Left lung (tissue), 10 donors: ENCODE results near the gene AXIN1. TPM values are rescaled to one million over a fixed set of nuclear protein-coding genes. Genes with fewer than 3 reads are reported as not detected.
A peak's percentile ranks its signal among the peaks of the same experiment; 100 is the strongest.
"Not testable (repeated sequence)": the region's sequence is repeated elsewhere in the genome, so short reads cannot be mapped to it uniquely, and the experiment has no call there.

Source experiments
- ATAC-seq: fragments of 200-7000 bp; cut with Tn5 transposase; one replicate; pipeline ENCODE4 v1.9.1; 2020; ENCODE audit warnings: moderate library complexity
- DNase-seq, 4 donors: peaks; one replicate each; pipeline ENCODE4 v3.0.0-alpha.2; 2013 to 2020
- H3K27ac ChIP-seq, 2 donors: fragments of 200-600 bp; sonication (generic) in 1 of 2; one replicate each; pipeline versions ENCODE4 v1.5.0 to v1.8.0; 2020 to 2021
- H3K27me3 ChIP-seq, 2 donors: fragments of 200-600 bp; sonication (generic) in 1 of 2; one replicate each; pipeline versions ENCODE4 v1.5.0 to v1.8.0; 2020 to 2021
- H3K36me3 ChIP-seq, 2 donors: fragments of 200-600 bp; sonication (generic) in 1 of 2; one replicate each; pipeline versions ENCODE4 v1.5.0 to v1.8.0; 2020 to 2021
- H3K4me1 ChIP-seq, 2 donors: fragments of 200-600 bp; one replicate each; pipeline ENCODE4 v1.8.0; 2021
- H3K4me3 ChIP-seq, 2 donors: fragments of 200-600 bp; sonication (generic) in 1 of 2; one replicate each; pipeline versions ENCODE4 v1.5.0 to v1.8.0; 2020 to 2021; ENCODE audit warnings: mild to moderate bottlenecking in 1 of 2
- H3K9me3 ChIP-seq, 2 donors: fragments of 200-600 bp; sonication (generic) in 1 of 2; one replicate each; pipeline versions ENCODE4 v1.5.0 to v1.8.0; 2020 to 2021
- intact Hi-C, 2 donors: fragments of 100-400 bp; cut with DNase I; formaldehyde crosslinking; loops; one replicate each; pipeline versions ENCODE4 v1.11.2 to v1.14.2; 2022
- polyA plus RNA-seq, 6 donors: library from polyadenylated mRNA; unstranded; fragments of 120-200 nt; gene quantifications; one replicate each; pipeline ENCODE4 v1.2.1, GENCODE V29; 2013; ENCODE audit not compliant: insufficient read length in 6 of 6
- total RNA-seq, 2 donors: library from RNA; stranded (reverse); fragmentation: NEBNext Ultra II Directional; extraction: Animal tissue kit (Norgen Biotek cat#: 25700); gene quantifications; one replicate each; pipeline ENCODE4 v1.2.1, GENCODE V29; 2021
- TF ChIP-seq, protein P1 (sequence below), 2 donors: fragments of 200-600 bp; sonication (generic) in 1 of 2; IDR thresholded peaks; one replicate each; pipeline versions ENCODE4 v1.5.0 to v1.8.0; 2021; ENCODE audit warnings: antibody characterized with exemption in 2 of 2
- donor health status: DM: no; HTN: yes; CAD: no.
- donor health status: DM: no; HTN: no; CAD: no.

Gene AXIN1
- total and polyA plus RNA-seq, 8 donors = 14.0 to 23.4 (median 18.0) TPM

DNA sequence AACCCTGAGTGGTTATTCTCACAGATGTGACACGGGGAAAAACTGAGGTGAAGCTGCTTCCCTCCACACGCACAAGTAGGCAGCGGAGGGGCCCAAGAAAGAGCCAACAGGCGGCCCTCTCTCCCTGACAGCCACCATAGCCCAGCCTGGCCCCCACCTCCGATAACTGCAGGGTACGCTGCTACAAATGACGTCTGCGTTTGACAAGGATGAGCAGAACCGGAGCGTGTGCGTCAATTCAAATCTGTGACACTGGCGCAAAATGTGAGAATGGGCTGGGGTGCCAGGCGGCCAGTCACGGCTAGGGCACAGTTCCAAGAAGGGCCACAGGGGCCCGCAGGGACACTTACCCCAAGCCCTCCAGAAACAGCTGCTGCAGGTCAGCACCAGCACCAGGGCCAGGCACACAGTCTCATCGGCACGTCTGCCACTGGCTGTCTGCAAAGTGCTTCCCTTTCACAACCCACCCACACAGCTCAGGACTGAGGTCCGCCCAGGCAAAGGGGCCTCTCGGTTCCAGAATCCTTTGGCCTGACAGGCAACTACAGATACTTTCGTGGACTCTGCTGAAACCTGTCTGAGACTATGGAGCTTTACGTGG lies 14.4 kb downstream of the AXIN1 start:
- Histone ChIP-seq H3K27me3 (no peaks in the 10 kb centered on the region), H3K4me3 (no peak overlapping the region), H3K9me3 (no peaks in the 10 kb centered on the region), H3K4me1 (peaks cover 0 to 62% of the 10 kb centered on the region in 2 donors), H3K27ac (peak overlapping the region in 1 of 2 donors; percentile 18), H3K36me3 (no peaks in the 10 kb centered on the region)
- intact Hi-C loops = no loop called here
- DNase-seq (peak in 1 of 4 donors; percentile 76), ATAC-seq (no peak)
- TF ChIP-seq, protein P1, sequence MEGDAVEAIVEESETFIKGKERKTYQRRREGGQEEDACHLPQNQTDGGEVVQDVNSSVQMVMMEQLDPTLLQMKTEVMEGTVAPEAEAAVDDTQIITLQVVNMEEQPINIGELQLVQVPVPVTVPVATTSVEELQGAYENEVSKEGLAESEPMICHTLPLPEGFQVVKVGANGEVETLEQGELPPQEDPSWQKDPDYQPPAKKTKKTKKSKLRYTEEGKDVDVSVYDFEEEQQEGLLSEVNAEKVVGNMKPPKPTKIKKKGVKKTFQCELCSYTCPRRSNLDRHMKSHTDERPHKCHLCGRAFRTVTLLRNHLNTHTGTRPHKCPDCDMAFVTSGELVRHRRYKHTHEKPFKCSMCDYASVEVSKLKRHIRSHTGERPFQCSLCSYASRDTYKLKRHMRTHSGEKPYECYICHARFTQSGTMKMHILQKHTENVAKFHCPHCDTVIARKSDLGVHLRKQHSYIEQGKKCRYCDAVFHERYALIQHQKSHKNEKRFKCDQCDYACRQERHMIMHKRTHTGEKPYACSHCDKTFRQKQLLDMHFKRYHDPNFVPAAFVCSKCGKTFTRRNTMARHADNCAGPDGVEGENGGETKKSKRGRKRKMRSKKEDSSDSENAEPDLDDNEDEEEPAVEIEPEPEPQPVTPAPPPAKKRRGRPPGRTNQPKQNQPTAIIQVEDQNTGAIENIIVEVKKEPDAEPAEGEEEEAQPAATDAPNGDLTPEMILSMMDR (IDR thresholded peaks at IDR 0.05) = no peak

DNA sequence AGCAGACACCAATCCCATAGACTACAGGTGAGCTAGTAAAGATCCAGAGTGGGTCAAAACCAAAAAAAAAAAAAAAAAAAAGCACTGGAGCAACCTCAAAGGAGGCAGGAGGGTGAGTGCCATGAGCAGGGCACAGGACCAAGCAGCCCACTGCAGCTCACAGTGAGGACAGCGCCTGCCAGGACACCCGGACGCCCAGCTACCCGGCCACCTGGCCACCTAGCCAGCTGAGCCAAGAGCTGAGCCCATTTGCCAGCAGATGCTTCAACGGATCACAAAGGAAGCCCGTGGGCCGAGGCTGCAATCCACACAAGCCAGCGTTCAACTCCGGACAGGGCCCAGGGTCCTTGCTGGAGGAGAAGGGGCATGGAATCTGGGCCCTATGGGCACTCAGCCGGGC lies 15.1 kb downstream of the AXIN1 start:
- no peak for ATAC-seq
- TF ChIP-seq, protein P1 (IDR thresholded peaks at IDR 0.05) = no peak
- Histone ChIP-seq H3K27ac (no peak overlapping the region), H3K4me1 (peaks cover 0 to 59% of the 10 kb centered on the region in 2 donors), H3K9me3 (no peaks in the 10 kb centered on the region), H3K4me3 (no peak overlapping the region), H3K27me3 (no peaks in the 10 kb centered on the region), H3K36me3 (no peaks in the 10 kb centered on the region)
- intact Hi-C loops = no loop called here
- peak in 1 of 4 donors; percentile 51 for DNase-seq

DNA sequence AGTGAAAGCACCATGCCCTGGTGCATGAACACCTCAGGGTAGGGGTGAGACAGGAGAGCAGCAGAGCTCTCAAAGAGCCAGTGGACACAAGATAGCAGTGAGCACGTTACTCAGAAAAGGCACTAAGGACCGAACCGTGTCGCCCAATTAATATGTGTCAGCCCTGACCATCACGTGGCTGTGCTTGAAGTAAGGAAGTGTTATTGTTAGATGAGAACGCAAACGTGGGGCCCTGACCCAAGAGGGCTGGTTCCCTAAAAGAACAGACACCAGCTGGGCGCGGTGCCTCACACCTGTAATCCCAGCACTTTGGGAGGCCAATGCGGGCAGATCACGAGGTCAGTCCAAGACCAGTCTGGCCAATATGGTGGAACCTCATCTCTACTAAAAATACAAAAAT lies 16.3 kb downstream of the AXIN1 start:
- Histone ChIP-seq H3K36me3 (no peaks in the 10 kb centered on the region), H3K27ac (peak overlapping the region in 1 of 2 donors; percentile 60), H3K9me3 (no peaks in the 10 kb centered on the region), H3K4me3 (no peak overlapping the region), H3K27me3 (no peaks in the 10 kb centered on the region), H3K4me1 (peaks cover 0 to 67% of the 10 kb centered on the region in 2 donors)
- peak in 1 of 4 donors; percentile 78 for DNase-seq
- intact Hi-C loops = no loop called here
- peak; percentile 12 for ATAC-seq
- TF ChIP-seq, protein P1 (IDR thresholded peaks at IDR 0.05) = no peak

DNA sequence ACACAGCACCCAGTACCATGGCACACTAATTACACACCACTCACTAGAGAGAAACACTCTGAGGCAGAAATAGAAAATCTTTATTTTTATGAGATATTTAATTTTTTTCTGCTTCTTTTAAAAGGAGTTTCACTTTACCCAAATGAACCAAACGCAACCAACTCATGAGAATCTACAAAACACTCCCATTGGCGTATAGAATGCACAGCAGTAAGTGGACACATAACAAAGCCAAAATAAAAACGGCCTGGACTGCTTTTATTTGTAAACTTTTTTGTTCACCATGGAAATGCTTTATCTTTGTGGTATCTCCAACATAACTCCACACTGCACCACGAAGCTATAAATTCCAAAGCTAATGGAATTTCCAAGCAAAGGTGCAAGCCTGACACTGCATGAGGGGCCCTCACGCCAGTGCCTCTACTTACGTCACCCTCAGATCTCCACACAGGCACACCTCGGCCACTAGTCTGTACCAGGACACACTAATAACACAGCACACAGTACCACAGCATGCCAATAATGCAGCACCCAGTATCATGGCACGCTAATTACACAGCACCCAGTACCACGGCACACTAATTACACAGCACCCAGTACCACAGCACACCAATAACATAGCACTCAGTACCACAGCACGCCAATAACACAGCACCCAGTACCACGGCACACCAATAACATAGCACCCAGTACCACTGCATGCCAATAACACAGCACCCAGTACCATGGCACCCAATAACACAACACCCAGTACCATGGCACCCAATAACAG lies 17.5 kb downstream of the AXIN1 start:
- intact Hi-C loops, DNase-seq, H3K4me3 ChIP-seq, ATAC-seq, H3K9me3 ChIP-seq, H3K27ac ChIP-seq, H3K36me3 ChIP-seq, H3K27me3 ChIP-seq: not testable (repeated sequence)
- peaks cover 0 to 57% of the 10 kb centered on the region in 2 donors for H3K4me1 ChIP-seq

DNA sequence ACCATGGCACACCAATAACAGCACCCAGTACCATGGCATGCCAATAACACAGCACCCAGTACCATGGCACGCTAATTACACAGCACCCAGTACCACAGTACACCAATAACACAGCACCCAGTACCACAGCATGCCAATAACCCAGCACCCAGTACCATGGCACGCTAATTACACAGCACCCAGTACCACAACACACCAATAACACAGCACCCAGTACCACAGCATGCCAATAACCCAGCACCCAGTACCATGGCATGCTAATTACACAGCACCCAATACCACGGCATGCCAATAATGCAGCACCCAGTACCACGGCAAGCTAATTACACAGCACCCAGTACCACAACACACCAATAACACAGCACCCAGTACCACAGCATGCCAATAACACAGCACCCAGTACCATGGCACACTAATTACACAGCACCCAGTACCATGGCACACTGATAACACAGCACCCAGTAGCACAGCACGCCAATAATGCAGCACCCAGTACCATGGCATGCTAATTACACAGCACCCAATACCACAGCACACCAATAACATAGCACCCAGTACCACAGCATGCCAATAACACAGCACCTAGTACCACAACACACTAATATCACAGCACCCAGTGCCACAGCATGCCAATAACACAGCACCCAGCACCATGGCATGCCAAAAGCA lies 18.2 kb downstream of the AXIN1 start:
- ATAC-seq, H3K27ac ChIP-seq, intact Hi-C loops, H3K36me3 ChIP-seq, H3K27me3 ChIP-seq, DNase-seq, H3K4me3 ChIP-seq, H3K9me3 ChIP-seq: not testable (repeated sequence)
- H3K4me1 ChIP-seq = peaks cover 0 to 50% of the 10 kb centered on the region in 2 donors
